Vagina (tissue), 2 donors: ENCODE measurements around the gene F10. TPM values are rescaled to one million over a fixed set of nuclear protein-coding genes. Genes with fewer than 3 reads are reported as not detected.
A peak's percentile ranks its signal among the peaks of the same experiment; 100 is the strongest.

Source experiments
- DNase-seq, 2 donors: peaks; one replicate each; pipeline ENCODE4 v3.0.0-alpha.2; 2017; ENCODE audit errors: extremely low spot score in 2 of 2
- H3K27ac ChIP-seq: fragments of 200-600 bp; sonication (generic); one replicate; pipeline ENCODE4 v1.5.1; 2019
- H3K27me3 ChIP-seq: fragments of 200-600 bp; sonication (generic); one replicate; pipeline ENCODE4 v1.5.1; 2019
- H3K36me3 ChIP-seq, 2 donors: fragments of 200-600 bp; sonication (generic); one replicate each; pipeline ENCODE4 v1.5.1; 2017 to 2019
- H3K4me1 ChIP-seq: fragments of 200-600 bp; sonication (generic); one replicate; pipeline ENCODE4 v1.5.1; 2019
- H3K4me3 ChIP-seq, 2 donors: fragments of 200-600 bp; sonication (generic); 1 replicate in 1 of 2; 2 replicates in 1 of 2; pipeline ENCODE4 v1.5.1; 2016 to 2019
- H3K9me3 ChIP-seq: fragments of 200-600 bp; sonication (generic); one replicate; pipeline ENCODE4 v1.5.1; 2019
- POLR2A ChIP-seq, 2 donors: fragments of 450-650 bp; IDR thresholded peaks; one replicate each; pipeline ENCODE4 v1.6.1; 2017; ENCODE audit warnings: antibody characterized with exemption in 2 of 2, mild to moderate bottlenecking in 2 of 2, moderate library complexity in 2 of 2
- POLR2AphosphoS5 ChIP-seq, 2 donors: sonication (generic); formaldehyde crosslinking; IDR thresholded peaks; one replicate each; pipeline ENCODE4 v1.9.0; 2017; ENCODE audit warnings: antibody characterized with exemption in 2 of 2, mild to moderate bottlenecking in 2 of 2, low read depth in 1 of 2; ENCODE audit not compliant: insufficient read depth in 1 of 2
- intact Hi-C: fragments of 100-400 bp; cut with DNase I; formaldehyde crosslinking; loops from one replicate; pipeline ENCODE4 v1.15.1; 2023
- total RNA-seq: library from RNA; depleted of rRNA; stranded (reverse); fragments of >200 nt; gene quantifications from one replicate; pipeline ENCODE4 v1.2.3, GENCODE V29; 2016
- TF ChIP-seq, protein P1 (sequence below), 3 experiments: fragments of 450-650 bp in 2 of 3; fragments of 200-600 bp in 1 of 3; sonication (generic) in 1 of 3; IDR thresholded peaks; one replicate each; pipeline ENCODE4 v1.5.1; 2017 to 2019; ENCODE audit warnings: antibody characterized with exemption in 3 of 3, mild to moderate bottlenecking in 2 of 3, moderate library complexity in 2 of 3

The F10 gene
- total RNA-seq, 1 donor from 2014 or later: 16.7 TPM

DNA sequence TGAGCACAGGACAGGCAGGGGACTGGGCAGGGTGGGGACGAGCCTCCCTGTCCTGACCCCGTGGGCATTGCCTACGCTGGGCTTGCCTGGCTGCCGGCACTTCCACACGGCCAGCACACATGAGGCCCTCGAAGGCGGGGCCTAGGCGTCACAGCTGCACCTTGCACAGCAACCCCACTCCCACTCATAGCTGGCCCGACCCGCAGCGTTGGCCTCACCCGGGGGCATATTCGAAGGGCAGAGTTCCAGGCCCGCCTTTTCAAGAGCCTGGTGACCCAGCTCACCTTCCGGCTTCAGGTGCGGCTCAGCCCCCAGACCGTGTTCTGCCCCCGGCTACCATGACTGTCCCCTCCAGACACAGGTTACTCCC is 19.0 kb downstream of the F10 start:
- no peaks in the 10 kb centered on the region for H3K9me3 ChIP-seq
- DNase-seq: no peak
- TF ChIP-seq POLR2AphosphoS5 (IDR thresholded peaks at IDR 0.05; ENCODE audit: insufficient read depth in 1 of 2, low read depth in 1 of 2): no peak
- TF ChIP-seq POLR2A (IDR thresholded peaks at IDR 0.05): no peak
- TF ChIP-seq, protein P1, sequence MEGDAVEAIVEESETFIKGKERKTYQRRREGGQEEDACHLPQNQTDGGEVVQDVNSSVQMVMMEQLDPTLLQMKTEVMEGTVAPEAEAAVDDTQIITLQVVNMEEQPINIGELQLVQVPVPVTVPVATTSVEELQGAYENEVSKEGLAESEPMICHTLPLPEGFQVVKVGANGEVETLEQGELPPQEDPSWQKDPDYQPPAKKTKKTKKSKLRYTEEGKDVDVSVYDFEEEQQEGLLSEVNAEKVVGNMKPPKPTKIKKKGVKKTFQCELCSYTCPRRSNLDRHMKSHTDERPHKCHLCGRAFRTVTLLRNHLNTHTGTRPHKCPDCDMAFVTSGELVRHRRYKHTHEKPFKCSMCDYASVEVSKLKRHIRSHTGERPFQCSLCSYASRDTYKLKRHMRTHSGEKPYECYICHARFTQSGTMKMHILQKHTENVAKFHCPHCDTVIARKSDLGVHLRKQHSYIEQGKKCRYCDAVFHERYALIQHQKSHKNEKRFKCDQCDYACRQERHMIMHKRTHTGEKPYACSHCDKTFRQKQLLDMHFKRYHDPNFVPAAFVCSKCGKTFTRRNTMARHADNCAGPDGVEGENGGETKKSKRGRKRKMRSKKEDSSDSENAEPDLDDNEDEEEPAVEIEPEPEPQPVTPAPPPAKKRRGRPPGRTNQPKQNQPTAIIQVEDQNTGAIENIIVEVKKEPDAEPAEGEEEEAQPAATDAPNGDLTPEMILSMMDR (IDR thresholded peaks at IDR 0.05): no peak
- peaks cover 0 to 7% of the 10 kb centered on the region in 2 donors for H3K36me3 ChIP-seq
- H3K4me1 ChIP-seq: no peaks in the 10 kb centered on the region
- no peaks in the 10 kb centered on the region for H3K27me3 ChIP-seq
- intact Hi-C loops: no loop called here
- H3K27ac ChIP-seq: no peak overlapping the region
- H3K4me3 ChIP-seq: no peak overlapping the region

DNA sequence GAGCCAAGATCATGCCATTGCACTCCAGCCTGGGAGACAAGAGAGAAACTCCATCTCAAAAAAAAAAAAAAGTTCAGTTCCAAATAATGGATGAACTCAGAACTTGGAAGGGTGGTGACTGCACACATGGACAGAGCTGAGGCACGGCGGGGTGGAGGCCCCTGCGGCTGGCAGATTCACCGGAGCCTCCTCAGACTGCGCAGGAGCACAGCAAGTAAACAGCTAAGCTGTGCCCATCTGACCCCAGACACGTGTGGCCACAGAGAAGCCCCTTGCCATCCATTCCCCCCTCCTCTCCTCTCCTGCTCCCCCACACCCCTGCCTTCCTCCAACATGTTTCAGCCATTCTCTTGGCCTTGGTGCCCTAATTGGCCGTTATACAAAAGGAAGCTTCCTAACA is 20.3 kb downstream of the F10 start:
- H3K4me3 ChIP-seq: no peak overlapping the region
- DNase-seq: peak; percentile 61 to 67
- no peaks in the 10 kb centered on the region for H3K27me3 ChIP-seq
- no peaks in the 10 kb centered on the region for H3K4me1 ChIP-seq
- intact Hi-C loops: no loop called here
- H3K9me3 ChIP-seq: no peaks in the 10 kb centered on the region
- TF ChIP-seq POLR2A (IDR thresholded peaks at IDR 0.05) (no peak), POLR2AphosphoS5 (IDR thresholded peaks at IDR 0.05; ENCODE audit: insufficient read depth in 1 of 2, low read depth in 1 of 2) (no peak)
- TF ChIP-seq, protein P1 (IDR thresholded peaks at IDR 0.05): no peak
- H3K36me3 ChIP-seq: peaks cover 0 to 7% of the 10 kb centered on the region in 2 donors
- H3K27ac ChIP-seq: no peak overlapping the region

DNA sequence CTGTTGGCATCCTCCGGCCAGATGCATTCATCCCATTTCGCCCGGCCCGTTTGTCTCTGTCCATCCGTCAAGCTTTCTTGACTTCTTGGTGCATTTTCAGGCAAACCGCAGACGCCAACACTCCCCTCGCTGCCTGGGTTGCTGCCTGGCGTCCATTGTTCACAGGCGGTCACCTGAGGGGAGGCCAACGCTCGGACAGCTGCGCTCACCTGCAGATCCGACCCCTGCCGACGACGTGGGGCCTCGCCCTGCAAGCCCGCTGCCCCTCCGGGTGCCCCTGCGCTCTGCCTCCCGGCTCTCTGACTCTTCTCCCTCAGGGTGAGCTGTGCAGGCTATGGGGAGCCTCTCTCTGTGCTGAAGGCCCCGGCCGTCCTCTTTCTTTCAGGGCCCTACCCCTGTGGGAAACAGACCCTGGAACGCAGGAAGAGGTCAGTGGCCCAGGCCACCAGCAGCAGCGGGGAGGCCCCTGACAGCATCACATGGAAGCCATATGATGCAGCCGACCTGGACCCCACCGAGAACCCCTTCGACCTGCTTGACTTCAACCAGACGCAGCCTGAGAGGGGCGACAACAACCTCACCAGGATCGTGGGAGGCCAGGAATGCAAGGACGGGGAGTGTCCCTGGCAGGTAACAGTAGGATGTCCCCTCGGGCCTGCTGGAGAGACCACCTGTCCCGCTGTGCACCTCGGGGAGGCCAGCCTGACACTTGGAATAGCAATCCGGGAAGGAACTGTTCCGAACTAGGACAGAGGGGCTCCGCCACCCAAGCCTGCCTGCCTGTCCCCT is 21.1 kb downstream of the F10 start:
- Histone ChIP-seq H3K36me3 (peaks cover 0 to 7% of the 10 kb centered on the region in 2 donors), H3K9me3 (no peaks in the 10 kb centered on the region), H3K4me3 (no peak overlapping the region), H3K27me3 (no peaks in the 10 kb centered on the region), H3K27ac (no peak overlapping the region), H3K4me1 (no peaks in the 10 kb centered on the region)
- TF ChIP-seq, protein P1 (IDR thresholded peaks at IDR 0.05): no peak
- TF ChIP-seq POLR2AphosphoS5 (IDR thresholded peaks at IDR 0.05; ENCODE audit: insufficient read depth in 1 of 2, low read depth in 1 of 2): no peak
- TF ChIP-seq POLR2A (IDR thresholded peaks at IDR 0.05): no peak
- DNase-seq: peak; percentile 70 to 91
- intact Hi-C loops: no loop called here

DNA sequence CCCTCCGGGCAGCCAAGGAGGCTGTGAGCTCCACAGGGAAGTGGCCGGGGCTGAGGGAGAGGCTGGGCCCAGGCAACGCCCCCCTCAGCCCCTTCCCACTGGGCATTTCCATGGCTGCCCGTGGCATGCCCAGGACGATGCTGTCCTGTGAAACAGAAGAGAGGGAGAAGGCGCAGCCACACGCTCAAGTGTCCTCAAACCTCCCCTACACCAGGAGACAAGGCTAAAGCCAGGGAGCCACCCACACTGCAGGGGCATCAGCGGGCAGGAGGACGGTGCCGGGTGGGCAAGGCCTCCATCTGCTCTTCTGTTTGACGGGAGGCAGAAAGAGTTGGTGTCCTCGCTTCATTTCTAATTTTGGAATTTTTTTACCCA is 21.6 kb downstream of the F10 start:
- Histone ChIP-seq H3K9me3 (no peaks in the 10 kb centered on the region), H3K4me1 (no peaks in the 10 kb centered on the region), H3K36me3 (peaks cover 0 to 7% of the 10 kb centered on the region in 2 donors), H3K27ac (no peak overlapping the region), H3K4me3 (no peak overlapping the region), H3K27me3 (no peaks in the 10 kb centered on the region)
- TF ChIP-seq, protein P1 (IDR thresholded peaks at IDR 0.05): no peak
- no peak for TF ChIP-seq POLR2A (IDR thresholded peaks at IDR 0.05)
- TF ChIP-seq POLR2AphosphoS5 (IDR thresholded peaks at IDR 0.05; ENCODE audit: insufficient read depth in 1 of 2, low read depth in 1 of 2): no peak
- intact Hi-C loops: no loop called here
- peak; percentile 6 to 58 for DNase-seq

DNA sequence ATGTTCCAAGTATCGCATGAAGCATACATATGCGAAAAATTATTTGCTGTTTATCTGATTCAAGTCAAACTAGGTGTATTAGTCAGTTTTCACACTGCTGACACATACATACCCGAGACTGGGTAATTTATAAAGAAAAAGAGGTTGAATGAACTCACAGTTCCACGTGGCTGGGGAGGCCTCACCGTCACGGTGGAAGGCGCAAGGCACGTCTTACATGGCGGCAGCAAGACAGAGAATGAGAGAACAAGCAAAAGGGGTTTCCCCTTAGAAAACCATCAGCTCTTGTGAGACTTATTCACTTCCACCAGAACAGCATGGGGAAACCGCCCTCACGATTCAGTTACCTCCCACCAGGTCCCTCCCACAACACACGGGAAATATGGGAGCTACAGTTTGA is 22.9 kb downstream of the F10 start:
- Histone ChIP-seq H3K9me3 (no peaks in the 10 kb centered on the region), H3K27ac (no peak overlapping the region), H3K27me3 (no peaks in the 10 kb centered on the region), H3K4me3 (no peak overlapping the region), H3K36me3 (peaks cover 0 to 4% of the 10 kb centered on the region in 2 donors), H3K4me1 (no peaks in the 10 kb centered on the region)
- TF ChIP-seq POLR2A (IDR thresholded peaks at IDR 0.05) (no peak), POLR2AphosphoS5 (IDR thresholded peaks at IDR 0.05; ENCODE audit: insufficient read depth in 1 of 2, low read depth in 1 of 2) (no peak)
- TF ChIP-seq, protein P1 (IDR thresholded peaks at IDR 0.05): no peak
- intact Hi-C loops: no loop called here
- DNase-seq: peak in 1 of 2 donors; percentile 55
